ENCODE data around the gene GCAT. TPM values are rescaled to one million over a fixed set of nuclear protein-coding genes. Genes with fewer than 3 reads are reported as not detected.

GCAT gene
- total and polyA plus RNA-seq, 10 donors, result 0.94 to 3.9 (median 1.9) TPM; not detected in 1

DNA sequence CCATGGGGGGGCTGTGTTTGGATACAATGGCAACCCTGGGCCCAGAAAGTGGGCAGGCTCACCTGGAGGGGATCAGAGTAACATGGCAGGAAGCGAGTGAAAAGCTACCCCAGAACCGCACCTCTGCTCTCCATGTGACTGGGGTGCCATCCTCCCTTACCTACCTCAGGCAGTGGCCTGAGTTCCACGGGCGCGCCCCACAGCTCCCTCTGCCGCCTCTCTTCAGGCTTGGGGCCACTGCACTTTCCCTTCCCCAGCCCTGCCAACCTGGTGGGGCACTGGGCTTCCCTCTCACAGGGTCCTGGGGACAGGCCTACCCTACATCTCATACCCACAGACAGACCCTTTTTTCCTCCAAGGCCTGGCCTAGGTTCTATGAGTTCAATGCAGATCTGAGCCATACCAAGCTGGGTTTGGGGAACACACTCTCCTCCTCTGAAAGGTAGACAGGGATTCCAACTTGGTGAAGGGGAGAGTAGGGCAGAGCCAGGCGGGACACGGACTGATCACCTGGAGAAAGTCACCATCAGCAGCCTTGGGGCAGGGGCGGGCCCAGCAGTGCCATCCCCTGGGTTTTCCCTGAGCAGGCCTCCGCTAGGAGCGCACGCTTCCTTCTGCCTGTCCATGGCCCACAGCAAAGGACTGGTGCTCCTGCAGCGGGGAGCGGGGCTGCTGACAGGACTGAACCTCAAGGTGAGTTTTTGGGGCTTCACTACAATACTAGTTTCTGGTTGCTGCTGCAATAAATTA lies 22.5 kb downstream of the GCAT start:
- no peak overlapping the region for H3K4me3 ChIP-seq
- no peak for DNase-seq
- H3K4me1 ChIP-seq, result peaks cover 0 to 4% (median 1%) of the 10 kb centered on the region in 6 donors
- peaks cover 11 to 73% (median 50%) of the 10 kb centered on the region in 6 donors for H3K36me3 ChIP-seq
- no peak for TF ChIP-seq POLR2A (IDR thresholded peaks at IDR 0.05)
- peak in 1 of 3 donors; percentile 14 for TF ChIP-seq POLR2AphosphoS5 (IDR thresholded peaks at IDR 0.05)
- 86 to 96% (median 93%) methylated on average over 13 to 14 of the region's 14 CpGs for WGBS, 5 donors
- intact Hi-C loops (cut with DNase I; ENCODE audit: low total_unique reads), result no loop called here
- H3K27me3 ChIP-seq (replicated peaks in 1 of 7), result peaks cover 0 to 4% (median 0%) of the 10 kb centered on the region in 7 donors
- no peak overlapping the region for H3K27ac ChIP-seq
- no peaks in the 10 kb centered on the region for H3K9me3 ChIP-seq

DNA sequence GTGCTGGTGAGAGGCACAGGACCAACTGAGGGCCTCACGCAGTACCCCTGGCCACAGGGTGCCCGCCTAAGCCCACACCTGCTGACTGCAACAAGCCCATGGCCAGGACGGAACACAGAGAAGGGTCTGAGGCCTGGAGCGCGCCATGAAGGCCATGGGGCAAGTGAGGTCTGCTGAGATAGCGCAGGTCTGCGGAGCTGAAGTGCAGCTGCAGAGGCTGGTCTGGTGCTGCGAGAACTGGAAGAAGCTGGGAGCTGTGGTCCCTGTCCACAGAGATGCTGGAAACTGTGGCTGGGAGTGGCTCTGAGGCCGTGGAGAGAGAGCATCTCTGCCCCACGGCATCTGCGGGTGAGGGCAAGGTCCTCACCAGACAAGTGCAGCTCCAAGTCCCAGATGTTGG lies 23.7 kb downstream of the GCAT start:
- Histone ChIP-seq H3K27ac (no peak overlapping the region), H3K9me3 (no peaks in the 10 kb centered on the region), H3K36me3 (peaks cover 11 to 85% (median 56%) of the 10 kb centered on the region in 6 donors), H3K27me3 (replicated peaks in 1 of 7) (no peaks in the 10 kb centered on the region), H3K4me3 (no peak overlapping the region), H3K4me1 (no peaks in the 10 kb centered on the region)
- WGBS, 5 donors, result 94 to 98% (median 96%) methylated on average over 8 to 11 of the region's 11 CpGs
- TF ChIP-seq POLR2AphosphoS5 (IDR thresholded peaks at IDR 0.05) (no peak), POLR2A (IDR thresholded peaks at IDR 0.05) (no peak)
- TF ChIP-seq, protein P1, sequence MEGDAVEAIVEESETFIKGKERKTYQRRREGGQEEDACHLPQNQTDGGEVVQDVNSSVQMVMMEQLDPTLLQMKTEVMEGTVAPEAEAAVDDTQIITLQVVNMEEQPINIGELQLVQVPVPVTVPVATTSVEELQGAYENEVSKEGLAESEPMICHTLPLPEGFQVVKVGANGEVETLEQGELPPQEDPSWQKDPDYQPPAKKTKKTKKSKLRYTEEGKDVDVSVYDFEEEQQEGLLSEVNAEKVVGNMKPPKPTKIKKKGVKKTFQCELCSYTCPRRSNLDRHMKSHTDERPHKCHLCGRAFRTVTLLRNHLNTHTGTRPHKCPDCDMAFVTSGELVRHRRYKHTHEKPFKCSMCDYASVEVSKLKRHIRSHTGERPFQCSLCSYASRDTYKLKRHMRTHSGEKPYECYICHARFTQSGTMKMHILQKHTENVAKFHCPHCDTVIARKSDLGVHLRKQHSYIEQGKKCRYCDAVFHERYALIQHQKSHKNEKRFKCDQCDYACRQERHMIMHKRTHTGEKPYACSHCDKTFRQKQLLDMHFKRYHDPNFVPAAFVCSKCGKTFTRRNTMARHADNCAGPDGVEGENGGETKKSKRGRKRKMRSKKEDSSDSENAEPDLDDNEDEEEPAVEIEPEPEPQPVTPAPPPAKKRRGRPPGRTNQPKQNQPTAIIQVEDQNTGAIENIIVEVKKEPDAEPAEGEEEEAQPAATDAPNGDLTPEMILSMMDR (IDR thresholded peaks at IDR 0.05 in 8 of 11, conservative IDR thresholded peaks at IDR 0.05 in 3 of 11), result no peak
- DNase-seq, result no peak
- intact Hi-C loops (cut with DNase I; ENCODE audit: low total_unique reads), result no loop called here

DNA sequence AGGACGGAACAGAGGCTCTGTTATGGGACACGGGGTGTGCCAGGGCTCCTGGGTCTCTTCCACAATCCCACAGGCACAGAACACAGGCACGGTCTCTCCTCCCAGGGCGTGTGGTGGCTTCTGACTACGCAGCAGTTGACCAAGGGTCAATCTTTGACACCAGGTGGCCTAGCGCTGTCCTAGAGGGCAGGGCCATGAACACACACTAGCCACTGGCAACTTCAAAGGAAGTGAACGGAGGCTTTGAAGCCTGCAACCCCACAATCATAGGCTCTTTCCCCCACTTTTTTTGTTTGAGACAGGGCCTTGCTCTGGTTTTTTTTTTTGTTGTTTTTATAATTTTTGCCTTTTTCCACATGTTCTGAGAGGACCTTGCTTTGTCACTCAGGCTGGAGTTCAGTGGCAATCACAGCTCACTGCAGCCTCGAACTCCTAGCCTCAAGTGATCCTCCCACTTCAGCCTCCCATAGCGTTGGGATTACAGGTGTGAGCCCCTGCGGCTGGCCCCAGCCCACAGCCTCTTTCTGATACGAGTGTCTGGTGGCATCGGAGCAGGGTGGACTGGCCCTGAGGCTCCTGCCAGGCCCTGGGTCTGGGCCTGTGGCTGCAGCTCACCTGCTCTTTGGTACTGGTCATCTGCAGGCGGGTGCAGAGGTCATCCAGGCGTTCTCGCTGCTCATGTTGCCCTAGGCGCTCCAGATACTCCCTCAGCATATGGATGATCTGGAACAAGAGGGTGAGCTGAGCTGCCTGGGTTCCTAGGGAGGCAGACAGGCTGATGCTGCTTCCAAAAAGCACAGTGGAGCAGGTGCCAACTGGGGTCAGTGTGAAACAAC lies 24.5 kb downstream of the GCAT start:
- WGBS, 5 donors, result 95 to 98% (median 97%) methylated on average over 13 to 16 of the region's 16 CpGs
- Histone ChIP-seq H3K4me3 (no peak overlapping the region), H3K4me1 (no peaks in the 10 kb centered on the region), H3K9me3 (no peaks in the 10 kb centered on the region), H3K36me3 (peaks cover 11 to 93% (median 63%) of the 10 kb centered on the region in 6 donors), H3K27ac (no peak overlapping the region), H3K27me3 (replicated peaks in 1 of 7) (no peaks in the 10 kb centered on the region)
- intact Hi-C loops (cut with DNase I; ENCODE audit: low total_unique reads), result no loop called here
- no peak for DNase-seq
- TF ChIP-seq POLR2AphosphoS5 (IDR thresholded peaks at IDR 0.05), result peak in 1 of 3 donors; percentile 19
- no peak for TF ChIP-seq POLR2A (IDR thresholded peaks at IDR 0.05)
- TF ChIP-seq, protein P1 (IDR thresholded peaks at IDR 0.05 in 8 of 11, conservative IDR thresholded peaks at IDR 0.05 in 3 of 11), result no peak

DNA sequence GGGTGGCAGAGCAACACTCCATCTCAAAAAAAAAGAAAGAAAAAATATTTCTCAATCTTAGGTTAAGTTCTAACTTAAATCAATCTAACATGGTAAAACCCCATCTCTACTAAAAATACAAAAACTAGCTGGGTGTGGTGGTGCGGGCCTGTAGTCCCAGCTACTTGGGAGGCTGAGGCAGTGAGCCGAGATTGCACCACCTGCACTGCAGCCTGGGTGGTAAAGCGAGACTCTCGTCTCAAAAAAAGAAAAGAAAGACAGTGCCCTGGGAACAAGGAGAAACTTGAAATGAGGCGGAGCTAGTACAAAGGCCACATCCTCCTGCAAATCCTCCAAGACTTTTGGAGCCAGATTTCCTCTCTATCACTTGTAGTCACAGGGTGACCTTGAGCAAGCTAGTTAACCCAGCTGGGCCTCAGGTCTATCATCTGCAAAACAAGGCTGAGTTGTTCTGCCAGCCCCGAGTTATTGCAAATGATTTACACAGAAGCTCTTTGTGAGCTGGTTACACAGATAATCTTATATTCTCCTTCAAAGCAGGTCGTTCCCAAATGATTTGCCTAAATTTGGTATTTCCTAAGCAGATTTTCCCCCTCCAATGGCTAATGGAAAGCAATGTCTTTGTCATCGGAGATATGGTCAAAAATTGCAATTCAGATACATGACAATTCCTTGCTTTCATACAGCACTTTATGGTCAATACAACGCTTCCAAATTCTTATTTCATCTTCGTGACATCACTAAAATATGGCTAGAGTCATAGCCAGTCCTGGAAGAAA lies 34.5 kb downstream of the GCAT start:
- H3K27ac ChIP-seq, result no peak overlapping the region
- intact Hi-C loops (cut with DNase I; ENCODE audit: low total_unique reads), result no loop called here
- WGBS, 5 donors, result 84 to 93% (median 90%) methylated on average over 10 of the region's 10 CpGs

More for the DNA sequence above, 34.5 kb downstream of the GCAT start:
- DNase-seq, result no peak
- H3K9me3 ChIP-seq, result no peaks in the 10 kb centered on the region
- peaks cover 13 to 28% (median 20%) of the 10 kb centered on the region in 6 donors for H3K4me1 ChIP-seq
- peak overlapping the region in 1 of 8 donors; percentile 100 for H3K4me3 ChIP-seq
- no peaks in the 10 kb centered on the region for H3K27me3 ChIP-seq (replicated peaks in 1 of 7)
- TF ChIP-seq POLR2AphosphoS5 (IDR thresholded peaks at IDR 0.05), result no peak
- TF ChIP-seq, protein P1 (IDR thresholded peaks at IDR 0.05 in 8 of 11, conservative IDR thresholded peaks at IDR 0.05 in 3 of 11), result no peak
- TF ChIP-seq POLR2A (IDR thresholded peaks at IDR 0.05), result no peak
- peaks cover 0 to 31% (median 23%) of the 10 kb centered on the region in 6 donors for H3K36me3 ChIP-seq

Measured in spleen (tissue), 11 donors.